Central memory CD8-positive, alpha-beta T cell (primary cell): ENCODE results near the gene SLC39A9.
"Not testable (repeated sequence)": the region's sequence is repeated elsewhere in the genome, so short reads cannot be mapped to it uniquely, and the experiment has no call there.

ENCODE experiments used
- ATAC-seq: fragments of 150-1000 bp; cut with Tn5 transposase; replicated peaks from 2 replicates; pipeline ENCODE4 v1.10.0; 2022; ENCODE audit warnings: mild to moderate bottlenecking, moderate FRiP score, moderate number of reproducible peaks; ENCODE audit not compliant: poor library complexity, severe bottlenecking; ENCODE audit errors: extremely low read depth
- DNase-seq, 2 donors: peaks; one replicate each; pipeline ENCODE4 v3.0.0; 2021; ENCODE audit warnings: low spot score in 2 of 2
- H3K27ac Mint-ChIP-seq: one replicate; pipeline ENCODE4 v1.8.0; 2022; ENCODE audit warnings: low read depth, mild to moderate bottlenecking, moderate library complexity, mixed read lengths
- H3K27me3 Mint-ChIP-seq: one replicate; pipeline ENCODE4 v1.8.0; 2022; ENCODE audit warnings: mixed read lengths
- H3K36me3 Mint-ChIP-seq: one replicate; pipeline ENCODE4 v1.8.0; 2022; ENCODE audit warnings: mild to moderate bottlenecking, moderate library complexity, mixed read lengths; ENCODE audit not compliant: insufficient read depth
- H3K4me1 Mint-ChIP-seq: one replicate; pipeline ENCODE4 v1.8.0; 2022; ENCODE audit warnings: mixed read lengths
- H3K4me3 Mint-ChIP-seq: one replicate; pipeline ENCODE4 v1.8.0; 2022; ENCODE audit warnings: mild to moderate bottlenecking, moderate library complexity, mixed read lengths
- H3K9me3 Mint-ChIP-seq: one replicate; pipeline ENCODE4 v1.8.0; 2022; ENCODE audit warnings: mixed read lengths

The SLC39A9 gene

DNA sequence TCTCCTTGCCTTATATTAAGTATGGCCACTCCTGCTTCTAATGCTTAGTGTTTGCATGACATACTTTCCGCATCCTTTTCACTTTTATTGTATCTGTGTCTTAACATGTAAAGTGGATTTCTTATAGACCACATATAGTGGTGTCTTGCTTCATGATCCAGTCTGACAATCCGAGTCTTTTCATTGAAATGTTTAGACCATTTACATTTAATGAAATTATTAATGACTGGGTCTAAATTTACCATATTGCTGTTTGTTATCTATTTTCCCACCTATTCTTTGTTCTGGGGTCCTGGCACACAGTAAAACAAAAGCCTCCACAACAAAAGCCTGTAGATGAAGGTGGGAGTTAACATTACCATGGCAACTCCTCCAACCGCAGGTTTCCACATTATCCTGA, 23.3 kb upstream of the SLC39A9 start:
- Mint-ChIP-seq H3K9me3 (peaks cover 7% of the 10 kb centered on the region), H3K27ac (no peak overlapping the region), H3K27me3 (no peaks in the 10 kb centered on the region), H3K4me3 (no peak overlapping the region), H3K36me3 (peaks cover 9% of the 10 kb centered on the region), H3K4me1 (no peaks in the 10 kb centered on the region)
- no peak for ATAC-seq
- DNase-seq: no peak

- H3K4me3 Mint-ChIP-seq: no peak overlapping the region
- H3K27me3 Mint-ChIP-seq: no peaks in the 10 kb centered on the region
- no peaks in the 10 kb centered on the region for H3K4me1 Mint-ChIP-seq
- DNase-seq: no peak
- H3K36me3 Mint-ChIP-seq: peaks cover 12% of the 10 kb centered on the region
- H3K27ac Mint-ChIP-seq: no peak overlapping the region
- no peak for ATAC-seq
- peaks cover 7% of the 10 kb centered on the region for H3K9me3 Mint-ChIP-seq
Observed at GRCh38 chr14:69375722-69376121, 22.8 kb upstream of the SLC39A9 start.

DNA sequence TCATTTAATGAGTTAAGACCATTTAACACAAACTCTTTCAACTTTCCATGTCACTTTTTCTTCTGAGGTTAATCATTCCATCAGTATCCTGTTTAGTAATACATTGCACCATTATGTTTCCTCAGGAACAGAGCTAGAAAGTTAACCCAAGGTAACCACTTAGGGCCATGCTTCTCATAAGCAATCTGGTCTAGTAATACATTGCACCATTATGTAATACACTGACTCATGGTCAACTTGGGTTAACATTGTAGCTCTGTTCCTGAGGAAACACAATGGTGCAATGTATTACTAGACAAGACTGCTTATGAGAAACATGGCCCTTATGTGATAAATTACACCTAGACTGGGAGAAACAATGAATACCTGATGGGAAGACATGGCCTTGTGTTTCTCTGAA, 22.1 kb upstream of the SLC39A9 start:
- H3K9me3 Mint-ChIP-seq: peaks cover 7% of the 10 kb centered on the region
- no peak overlapping the region for H3K27ac Mint-ChIP-seq
- no peak overlapping the region for H3K4me3 Mint-ChIP-seq
- H3K27me3 Mint-ChIP-seq: no peaks in the 10 kb centered on the region
- DNase-seq (no peak), ATAC-seq (no peak)
- no peaks in the 10 kb centered on the region for H3K4me1 Mint-ChIP-seq
- peaks cover 13% of the 10 kb centered on the region for H3K36me3 Mint-ChIP-seq

DNA sequence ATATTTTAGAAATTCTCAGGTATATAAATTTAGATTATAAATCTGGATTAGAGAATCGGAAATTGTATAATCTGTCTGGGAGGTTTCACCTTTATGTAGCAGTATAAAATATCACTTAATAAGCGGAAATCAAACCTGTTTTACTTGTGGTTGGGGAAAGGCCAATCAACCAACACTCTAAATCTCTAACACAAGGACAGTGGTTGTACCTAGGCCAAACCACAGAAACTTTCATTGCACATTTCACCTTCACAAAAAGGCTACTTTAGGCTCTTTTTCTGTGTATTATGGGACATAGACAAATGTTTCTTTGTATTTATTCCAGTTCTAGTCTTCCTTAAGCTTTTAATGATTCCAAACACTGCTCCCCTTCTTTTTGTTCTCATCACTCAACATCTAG, 20.2 kb upstream of the SLC39A9 start:
- peaks cover 7% of the 10 kb centered on the region for H3K9me3 Mint-ChIP-seq
- no peaks in the 10 kb centered on the region for H3K4me1 Mint-ChIP-seq
- H3K27me3 Mint-ChIP-seq: no peaks in the 10 kb centered on the region
- no peak overlapping the region for H3K4me3 Mint-ChIP-seq
- no peak overlapping the region for H3K27ac Mint-ChIP-seq
- DNase-seq: no peak
- H3K36me3 Mint-ChIP-seq: peaks cover 21% of the 10 kb centered on the region
- no peak for ATAC-seq

DNA sequence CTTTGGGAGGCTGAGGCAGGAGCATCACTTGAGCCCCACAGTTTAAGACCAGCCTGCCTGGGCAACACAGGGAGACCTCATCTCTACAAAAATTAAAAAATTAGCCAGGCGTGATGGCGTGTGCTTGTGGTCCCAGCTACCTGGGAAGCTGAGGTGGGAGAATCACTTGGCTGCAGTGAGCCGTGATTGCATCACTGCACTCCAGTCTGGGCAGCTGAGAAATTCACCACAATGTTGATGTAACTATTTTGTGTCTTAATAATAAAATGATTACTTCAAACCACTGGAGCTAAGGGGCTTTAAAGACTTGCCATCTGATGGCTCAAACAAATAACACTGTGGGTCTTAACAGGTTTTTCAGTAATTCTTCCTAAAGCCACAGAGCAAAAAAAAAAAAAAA, 11.2 kb upstream of the SLC39A9 start:
- no peak overlapping the region for H3K4me3 Mint-ChIP-seq
- no peaks in the 10 kb centered on the region for H3K9me3 Mint-ChIP-seq
- H3K36me3 Mint-ChIP-seq: peaks cover 69% of the 10 kb centered on the region
- no peak for ATAC-seq
- no peak overlapping the region for H3K27ac Mint-ChIP-seq
- no peaks in the 10 kb centered on the region for H3K27me3 Mint-ChIP-seq
- H3K4me1 Mint-ChIP-seq: peaks cover 53% of the 10 kb centered on the region
- no peak for DNase-seq

- H3K27me3 Mint-ChIP-seq, DNase-seq, H3K9me3 Mint-ChIP-seq, ATAC-seq: not testable (repeated sequence)
- Mint-ChIP-seq H3K27ac (peak overlapping the region; percentile 14), H3K36me3 (peaks cover 77% of the 10 kb centered on the region), H3K4me3 (peak overlapping the region; percentile 49), H3K4me1 (peaks cover 63% of the 10 kb centered on the region)
Observed at GRCh38 chr14:69391400-69391799, 7.1 kb upstream of the SLC39A9 start.

DNA sequence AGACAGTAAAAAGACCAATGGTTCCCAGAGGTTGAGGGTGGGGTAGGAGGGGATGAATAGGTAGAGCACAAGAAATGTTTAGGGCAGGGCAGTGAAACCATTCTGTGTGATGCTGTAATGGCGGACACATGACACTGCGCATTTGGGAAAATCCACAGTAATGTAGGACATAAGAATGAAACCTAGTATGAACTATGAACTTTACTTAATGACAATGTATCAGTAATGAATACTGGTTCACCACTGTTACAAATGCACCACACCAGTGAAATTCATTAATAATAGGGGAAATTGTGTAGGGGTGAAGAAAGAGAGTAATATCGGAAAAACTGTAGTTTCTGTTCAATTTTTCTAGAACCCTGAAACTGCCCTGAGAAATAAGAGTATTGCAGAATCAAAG, 6.0 kb upstream of the SLC39A9 start:
- Mint-ChIP-seq H3K4me1 (peaks cover 74% of the 10 kb centered on the region), H3K4me3 (peak overlapping the region; percentile 47), H3K27me3 (no peaks in the 10 kb centered on the region), H3K27ac (no peak overlapping the region), H3K9me3 (no peaks in the 10 kb centered on the region), H3K36me3 (peaks cover 83% of the 10 kb centered on the region)
- DNase-seq (no peak), ATAC-seq (no peak)

DNA sequence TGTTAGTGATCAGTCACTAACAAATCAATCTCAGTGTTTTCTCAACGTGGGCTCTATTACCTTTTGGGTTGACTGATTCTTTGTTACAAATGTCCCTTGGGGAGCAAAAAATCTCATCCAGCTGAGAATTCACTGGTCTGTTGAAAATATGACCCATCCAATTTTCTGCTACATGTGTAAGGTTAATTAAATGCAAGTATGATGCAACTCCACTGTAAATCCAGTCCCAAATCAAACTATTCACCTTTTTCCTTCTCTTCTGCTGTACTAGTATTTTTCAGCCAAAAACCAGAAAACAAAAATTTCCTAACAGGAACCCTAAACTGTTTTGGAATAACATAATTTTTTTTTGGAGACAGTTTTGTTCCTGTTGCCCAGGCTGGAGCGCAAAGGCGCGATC, 2.6 kb upstream of the SLC39A9 start:
- H3K9me3 Mint-ChIP-seq: no peaks in the 10 kb centered on the region
- no peak overlapping the region for H3K4me3 Mint-ChIP-seq
- DNase-seq (no peak), ATAC-seq (no peak)
- H3K27ac Mint-ChIP-seq: peak overlapping the region; percentile 29
- no peaks in the 10 kb centered on the region for H3K27me3 Mint-ChIP-seq
- peaks cover 73% of the 10 kb centered on the region for H3K36me3 Mint-ChIP-seq
- peaks cover 82% of the 10 kb centered on the region for H3K4me1 Mint-ChIP-seq

DNA sequence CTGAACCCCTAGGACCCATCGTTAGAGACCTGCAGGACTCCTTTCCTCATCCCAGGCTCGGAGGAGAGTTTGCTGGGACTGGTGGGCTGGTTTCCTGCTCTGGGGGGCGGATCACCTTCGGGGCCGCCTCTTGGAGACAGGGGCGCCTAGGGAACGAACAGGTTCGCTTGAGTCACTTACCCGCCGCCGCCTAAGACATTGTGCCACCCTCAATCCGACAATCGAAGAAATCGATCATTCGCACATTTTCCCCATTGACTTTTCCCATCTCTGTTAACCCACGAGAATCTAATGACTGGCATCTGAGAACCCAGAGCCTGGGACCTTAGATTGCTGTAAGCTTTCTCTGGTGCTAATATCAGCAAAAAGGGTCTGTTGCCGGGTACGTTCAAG, 322 bp downstream of the SLC39A9 start:
- DNase-seq (no peak), ATAC-seq (peak; percentile 7)

DNA sequence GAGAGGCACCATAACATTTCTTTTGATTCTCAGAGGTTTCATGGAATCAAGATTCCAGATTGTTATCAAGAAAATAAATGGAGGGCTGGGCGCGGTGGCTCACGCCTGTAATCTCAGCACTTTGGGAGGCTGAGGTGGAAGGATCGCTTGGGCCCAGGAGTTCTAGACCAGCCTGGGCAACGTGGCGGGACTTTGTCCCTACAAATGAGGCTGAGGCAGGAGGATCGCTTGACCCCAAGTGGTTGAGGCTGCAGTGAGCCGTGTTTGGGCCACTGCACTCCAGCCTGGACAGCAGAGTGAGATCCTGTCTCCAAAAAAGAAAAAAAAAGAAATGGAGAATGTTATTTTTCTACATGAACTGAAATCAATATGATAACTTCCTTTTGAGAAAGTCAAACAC, 1.3 kb downstream of the SLC39A9 start:
- H3K27me3 Mint-ChIP-seq: no peaks in the 10 kb centered on the region
- ATAC-seq (no peak), DNase-seq (no peak)
- peaks cover 65% of the 10 kb centered on the region for H3K4me1 Mint-ChIP-seq
- peaks cover 37% of the 10 kb centered on the region for H3K36me3 Mint-ChIP-seq
- H3K4me3 Mint-ChIP-seq: peak overlapping the region; percentile 96
- H3K27ac Mint-ChIP-seq: no peak overlapping the region
- no peaks in the 10 kb centered on the region for H3K9me3 Mint-ChIP-seq

More for the DNA sequence above, 322 bp downstream of the SLC39A9 start:
- H3K4me3 Mint-ChIP-seq: peak overlapping the region; percentile 96
- peak overlapping the region; percentile 98 for H3K27ac Mint-ChIP-seq
- peaks cover 46% of the 10 kb centered on the region for H3K36me3 Mint-ChIP-seq
- H3K27me3 Mint-ChIP-seq: no peaks in the 10 kb centered on the region
- peaks cover 61% of the 10 kb centered on the region for H3K4me1 Mint-ChIP-seq
- H3K9me3 Mint-ChIP-seq: no peaks in the 10 kb centered on the region

- peaks cover 65% of the 10 kb centered on the region for H3K4me1 Mint-ChIP-seq
- H3K27ac Mint-ChIP-seq: peak overlapping the region; percentile 42
- ATAC-seq: no peak
- H3K4me3 Mint-ChIP-seq: peak overlapping the region; percentile 96
- peaks cover 33% of the 10 kb centered on the region for H3K36me3 Mint-ChIP-seq
- no peak for DNase-seq
- H3K27me3 Mint-ChIP-seq: no peaks in the 10 kb centered on the region
- H3K9me3 Mint-ChIP-seq: no peaks in the 10 kb centered on the region
Observed at GRCh38 chr14:69400154-69400553, 1.7 kb downstream of the SLC39A9 start.

- Mint-ChIP-seq H3K27ac (no peak overlapping the region), H3K27me3 (no peaks in the 10 kb centered on the region), H3K4me3 (no peak overlapping the region), H3K9me3 (no peaks in the 10 kb centered on the region), H3K36me3 (peaks cover 18% of the 10 kb centered on the region), H3K4me1 (peaks cover 48% of the 10 kb centered on the region)
- no peak for DNase-seq
- no peak for ATAC-seq
Observed at GRCh38 chr14:69401841-69402240, 3.3 kb downstream of the SLC39A9 start.

GRCh38 chr14:69404478-69404877, 6.0 kb downstream of the SLC39A9 start:
- Mint-ChIP-seq H3K4me1 (peaks cover 47% of the 10 kb centered on the region), H3K27ac (no peak overlapping the region), H3K36me3 (peaks cover 4% of the 10 kb centered on the region), H3K4me3 (no peak overlapping the region), H3K27me3 (no peaks in the 10 kb centered on the region), H3K9me3 (no peaks in the 10 kb centered on the region)
- no peak for DNase-seq
- ATAC-seq: no peak

GRCh38 chr14:69404883-69405282, 6.4 kb downstream of the SLC39A9 start:
- Mint-ChIP-seq H3K4me3 (no peak overlapping the region), H3K4me1 (peaks cover 43% of the 10 kb centered on the region), H3K36me3 (peaks cover 4% of the 10 kb centered on the region), H3K9me3 (no peaks in the 10 kb centered on the region), H3K27me3 (no peaks in the 10 kb centered on the region), H3K27ac (no peak overlapping the region)
- no peak for ATAC-seq
- DNase-seq: no peak
